ENCODE measurements around the gene SPSB2.
A peak's percentile ranks its signal among the peaks of the same experiment; 100 is the strongest.
"Not testable (repeated sequence)": the region's sequence is repeated elsewhere in the genome, so short reads cannot be mapped to it uniquely, and the experiment has no call there.

The SPSB2 gene

DNA sequence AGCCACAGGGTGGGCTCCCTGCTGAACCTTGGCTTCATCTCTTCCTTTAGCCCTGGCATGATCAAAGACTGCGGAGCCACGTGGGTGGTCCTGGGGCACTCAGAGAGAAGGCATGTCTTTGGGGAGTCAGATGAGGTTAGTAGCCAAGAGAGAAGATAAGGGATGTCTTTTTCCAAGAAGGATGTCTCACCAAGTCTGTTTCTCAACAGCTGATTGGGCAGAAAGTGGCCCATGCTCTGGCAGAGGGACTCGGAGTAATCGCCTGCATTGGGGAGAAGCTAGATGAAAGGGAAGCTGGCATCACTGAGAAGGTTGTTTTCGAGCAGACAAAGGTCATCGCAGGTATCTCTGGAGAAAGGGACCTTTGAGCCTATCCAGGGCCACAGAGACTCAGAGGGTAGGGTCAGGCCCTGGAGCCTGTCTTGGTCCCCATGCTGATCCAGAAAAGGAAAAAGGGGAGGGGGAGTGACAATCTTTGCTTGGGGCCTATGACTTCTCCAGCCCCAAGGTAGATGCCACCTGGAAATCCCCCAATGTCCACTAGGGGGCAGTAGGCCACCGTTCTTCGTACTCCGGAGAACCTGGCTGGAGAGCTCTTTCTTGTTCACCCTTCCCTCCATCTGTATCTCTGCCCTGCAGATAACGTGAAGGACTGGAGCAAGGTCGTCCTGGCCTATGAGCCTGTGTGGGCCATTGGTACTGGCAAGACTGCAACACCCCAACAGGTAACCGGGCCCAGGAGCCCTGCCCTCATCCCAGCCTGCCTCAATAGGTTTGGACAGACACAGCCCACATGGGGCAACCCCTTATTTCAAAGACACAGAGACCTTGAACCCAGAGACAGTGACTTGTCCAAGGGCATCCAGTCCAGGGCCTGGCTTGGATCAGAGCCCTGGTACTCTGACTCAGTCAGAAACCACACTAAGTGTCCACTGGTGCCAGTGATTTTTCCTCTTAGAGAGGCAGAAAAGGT, 3.8 kb downstream of the SPSB2 start:
- peak; percentile 29 to 50 for DNase-seq

DNA sequence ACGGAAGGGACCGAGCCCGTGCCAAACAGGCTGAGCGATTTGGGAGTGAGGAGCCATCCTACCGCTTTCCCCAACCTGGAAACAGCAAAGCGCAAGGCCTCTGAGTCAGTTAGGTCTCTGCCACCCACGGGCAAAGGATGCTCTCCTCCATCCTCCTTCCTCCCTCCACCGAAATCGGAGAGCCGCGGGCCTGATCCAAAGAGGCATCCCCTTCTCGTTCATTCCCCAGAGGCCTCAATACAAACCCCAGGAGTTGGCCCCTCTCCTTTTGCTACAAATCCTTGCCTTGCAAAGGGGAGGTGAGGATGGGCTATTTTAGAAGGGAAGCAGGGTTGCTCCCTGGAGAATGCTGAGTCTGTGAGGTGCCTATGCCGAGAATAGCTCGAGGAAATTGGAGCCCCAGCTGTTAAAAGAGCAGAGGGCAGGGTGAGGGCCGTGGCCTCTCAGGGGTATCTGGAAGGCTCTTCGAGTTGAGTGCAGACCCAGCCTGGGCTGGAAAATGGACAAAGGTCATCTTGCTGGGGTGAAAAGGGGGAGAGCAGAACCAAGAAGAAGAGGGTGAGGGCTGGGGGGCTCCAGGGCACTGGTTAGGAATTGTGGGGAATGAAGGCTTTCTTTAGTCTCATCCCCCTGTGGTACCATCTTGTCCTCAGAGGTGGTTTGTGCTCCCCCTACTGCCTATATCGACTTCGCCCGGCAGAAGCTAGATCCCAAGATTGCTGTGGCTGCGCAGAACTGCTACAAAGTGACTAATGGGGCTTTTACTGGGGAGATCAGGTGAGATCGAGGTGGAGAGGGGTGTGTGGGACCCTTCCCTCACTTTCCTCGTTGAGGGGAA, 4.7 kb downstream of the SPSB2 start:
- no peak for DNase-seq

GRCh38 chr12:6867413-6868210, 5.5 kb downstream of the SPSB2 start, which contains the start of gene TPI1:
TSS of gene TPI1 (plus strand) at chr12:6867531. CDS start at chr12:6867567, 36 bp downstream.
- peak in 1 of 2 experiments; percentile 27 for DNase-seq

DNA sequence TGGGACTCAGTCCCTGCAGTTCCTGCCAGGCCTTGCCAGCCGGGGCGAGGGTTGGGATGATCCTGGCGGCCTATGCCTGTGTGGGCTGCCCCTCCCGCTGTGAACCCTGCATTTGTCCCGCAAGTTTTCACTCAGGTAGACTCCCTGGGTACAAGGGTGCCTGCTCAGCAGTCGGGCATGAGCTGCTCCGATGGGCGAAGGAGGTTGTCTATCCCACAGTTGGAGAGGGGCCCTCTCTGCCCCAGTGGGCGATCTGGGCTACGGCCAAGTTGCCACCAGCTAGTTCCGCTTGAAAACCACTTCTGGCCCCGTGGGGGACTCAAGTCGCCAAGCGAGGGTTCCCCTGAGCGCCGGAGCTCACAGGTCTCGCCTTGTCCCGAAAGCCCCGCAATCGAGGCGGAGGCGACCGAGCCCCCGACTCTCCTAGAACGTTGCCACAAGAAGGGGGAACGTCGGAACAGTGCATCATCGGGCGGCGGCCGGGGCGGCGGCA, 6.1 kb downstream of the SPSB2 start:
- no peak for DNase-seq

DNA sequence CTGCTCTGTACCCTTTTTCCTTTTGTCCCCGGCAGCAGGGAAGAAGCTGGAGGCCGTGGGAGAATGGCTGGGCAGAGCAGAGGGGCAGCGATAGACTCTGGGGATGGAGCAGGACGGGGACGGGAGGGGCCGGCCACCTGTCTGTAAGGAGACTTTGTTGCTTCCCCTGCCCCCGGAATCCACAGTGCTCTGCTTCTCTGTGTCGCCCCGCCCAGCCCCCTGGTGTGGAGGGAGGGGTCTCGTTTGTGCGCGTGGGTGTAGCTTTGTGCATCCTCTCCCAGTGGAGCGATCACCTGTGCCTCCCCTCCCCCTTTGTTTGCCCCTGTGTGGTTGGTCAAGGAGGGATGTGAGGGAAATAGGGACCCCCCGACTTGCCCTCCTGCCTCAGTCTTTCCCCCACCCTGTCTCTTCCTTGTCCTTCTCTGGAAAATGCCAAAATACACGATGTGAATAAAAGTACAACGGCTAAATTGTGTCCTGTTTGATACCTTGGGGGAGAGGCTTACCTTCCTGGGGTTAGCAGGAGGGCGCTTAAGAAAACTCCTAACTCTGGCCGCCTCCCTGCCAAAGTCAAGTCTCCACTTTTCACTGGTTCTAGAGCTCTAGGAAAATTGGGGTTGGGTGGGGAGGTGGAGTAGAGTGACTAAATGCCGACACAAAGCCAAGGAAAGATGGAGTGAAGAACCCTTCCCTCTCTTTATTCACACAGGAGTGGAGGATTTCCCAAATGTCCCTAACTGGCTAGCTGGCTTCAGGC, 6.8 kb downstream of the SPSB2 start:
- no peak for DNase-seq

DNA sequence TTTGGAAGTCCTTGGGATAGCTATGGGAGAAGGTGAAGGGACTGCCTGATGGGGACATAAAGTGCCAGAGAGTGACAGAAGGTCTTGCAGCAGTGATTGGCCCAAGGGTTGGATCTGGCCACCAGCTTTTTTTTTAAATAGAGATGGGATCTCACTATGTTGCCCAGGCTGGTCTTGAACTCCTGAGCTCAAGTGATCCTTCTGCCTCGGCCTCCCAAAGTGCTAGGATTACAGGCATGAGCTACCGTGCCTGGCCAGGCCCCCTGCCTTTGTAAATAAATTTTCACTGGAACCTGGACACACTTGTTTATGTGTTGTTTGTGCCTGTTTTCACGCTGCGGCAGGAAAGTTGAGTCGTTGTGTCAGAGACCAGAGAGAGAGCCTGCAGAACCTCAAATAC, 7.8 kb downstream of the SPSB2 start:
- not testable (repeated sequence) for DNase-seq

- DNase-seq = no peak
Observed at GRCh38 chr12:6863586-6864321, 9.3 kb downstream of the SPSB2 start.

GRCh38 chr12:6863033-6863432, 10.1 kb downstream of the SPSB2 start:
- no peak for DNase-seq

DNA sequence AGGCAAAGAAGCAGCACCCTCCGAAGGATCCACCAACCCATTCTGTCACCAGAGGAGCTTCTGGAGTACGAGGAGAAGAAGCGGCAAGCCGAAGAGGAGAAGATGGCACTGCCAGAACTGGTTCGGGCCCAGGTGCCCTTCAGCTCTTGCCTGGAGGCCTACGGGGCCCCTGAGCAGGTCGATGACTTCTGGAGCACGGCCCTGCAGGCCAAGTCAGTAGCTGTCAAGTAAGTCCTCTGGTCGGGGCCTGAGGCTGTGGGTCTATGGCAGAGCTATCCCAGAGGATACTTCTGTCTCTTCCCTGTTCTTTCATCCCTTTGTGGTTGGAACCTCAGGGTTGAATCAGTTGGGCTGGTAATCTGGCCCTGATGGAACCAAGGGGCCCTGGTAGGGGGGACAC, 11.7 kb downstream of the SPSB2 start:
- no peak for DNase-seq

- DNase-seq = no peak
Observed at GRCh38 chr12:6860942-6861341, 12.2 kb downstream of the SPSB2 start.

- DNase-seq = no peak
Observed at GRCh38 chr12:6860116-6860515, 13.0 kb downstream of the SPSB2 start.

DNA sequence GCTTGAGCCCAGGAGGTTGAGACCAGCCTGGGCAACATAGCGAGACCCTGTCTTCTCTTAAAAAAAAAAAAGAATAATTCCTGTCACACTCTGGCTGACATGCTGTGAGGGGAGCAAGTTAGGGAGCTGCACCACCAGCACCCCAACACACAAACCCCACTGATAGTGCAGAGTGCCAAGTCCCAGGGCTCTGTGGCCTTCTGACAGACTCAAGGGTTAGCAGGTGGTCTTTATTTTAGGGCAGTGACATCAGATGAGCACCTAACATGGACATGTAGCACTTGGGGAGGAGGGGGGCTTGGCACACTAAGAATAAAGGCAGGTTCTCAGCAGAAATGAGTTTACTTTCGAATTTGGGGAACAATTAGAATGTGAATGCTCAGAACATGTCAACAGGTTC, 14.3 kb downstream of the SPSB2 start:
- DNase-seq = no peak

DNA sequence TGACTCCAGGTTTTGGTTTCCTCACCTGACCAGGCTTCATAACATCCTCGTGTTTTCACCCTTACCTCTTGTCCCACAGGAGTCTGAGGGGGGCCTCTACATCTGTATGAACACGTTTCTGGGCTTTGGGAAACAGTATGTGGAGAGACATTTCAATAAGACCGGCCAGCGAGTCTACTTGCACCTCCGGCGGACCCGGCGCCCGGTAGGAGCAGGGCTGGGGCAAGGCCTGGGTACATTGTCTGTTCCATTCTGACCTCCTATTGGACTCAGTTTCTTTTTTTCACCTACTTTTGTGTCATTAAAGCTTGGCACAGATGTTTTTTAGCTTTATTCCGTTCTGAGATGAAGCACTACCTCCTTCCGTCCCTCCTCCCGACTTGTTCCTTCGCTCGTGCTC, 17.8 kb downstream of the SPSB2 start:
- no peak for DNase-seq

DNA sequence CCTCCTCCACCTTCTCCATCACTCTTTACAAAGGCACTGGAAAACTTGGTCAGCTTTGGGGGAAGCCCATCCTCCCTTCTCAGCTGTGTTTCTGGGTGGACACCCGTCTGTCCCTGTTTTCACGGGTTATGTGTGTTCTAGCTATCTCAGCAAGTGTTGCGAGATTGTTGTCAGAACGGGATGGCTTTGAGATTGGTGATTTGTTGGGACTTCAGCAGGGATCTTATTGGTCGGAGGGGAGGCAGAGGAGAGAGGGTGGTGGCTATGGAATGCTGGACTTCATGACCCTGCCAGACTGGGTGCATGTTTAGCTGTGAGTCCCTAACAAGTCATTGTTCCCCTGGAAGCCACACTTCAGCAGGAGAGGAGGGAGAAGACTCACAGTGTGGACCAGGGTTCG, 19.1 kb downstream of the SPSB2 start:
- DNase-seq = no peak

- no peak for DNase-seq
Observed at GRCh38 chr12:6853626-6854025, 19.5 kb downstream of the SPSB2 start.

- no peak for DNase-seq
Observed at GRCh38 chr12:6852651-6853354, 20.3 kb downstream of the SPSB2 start.

DNA sequence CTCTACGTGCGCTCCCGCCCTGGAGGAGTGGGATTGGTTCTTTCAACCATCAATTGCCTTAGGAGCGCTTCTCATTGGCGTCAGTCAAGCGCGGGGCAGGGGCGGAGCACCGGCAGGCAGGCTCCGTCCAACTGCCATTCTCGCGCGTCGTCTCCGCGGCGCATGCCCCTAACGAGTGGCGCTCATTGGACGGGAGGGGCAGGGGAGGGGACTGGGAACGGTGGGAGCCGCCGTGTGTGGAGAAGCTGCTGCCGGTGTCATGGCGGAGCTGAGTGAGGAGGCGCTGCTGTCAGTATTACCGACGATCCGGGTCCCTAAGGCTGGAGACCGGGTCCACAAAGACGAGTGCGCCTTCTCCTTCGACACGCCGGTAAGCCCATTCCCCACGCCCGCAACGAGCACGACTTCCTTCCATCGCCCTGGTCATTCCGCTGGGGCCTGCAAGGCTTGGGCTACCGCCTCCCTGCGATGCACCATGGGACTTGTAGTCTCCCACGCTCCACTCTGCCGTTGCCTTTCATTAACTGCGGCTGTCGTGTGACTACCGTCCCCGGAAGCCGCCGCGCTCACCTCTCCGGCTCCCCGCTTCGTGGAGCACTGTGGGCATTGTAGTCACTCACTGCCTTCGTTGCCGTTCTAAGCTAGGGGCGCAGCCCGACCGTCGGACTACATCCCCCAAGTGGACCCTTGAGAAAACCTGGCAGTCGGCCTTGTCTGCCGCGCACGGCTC, 21.0 kb downstream of the SPSB2 start, which contains the start of gene USP5:
Gene USP5 (plus strand): TSS at position 230 of the 730 bp plus-strand sequence. CDS start 30 bp downstream, at position 260.
- peak; percentile 92 to 93 for DNase-seq

DNA sequence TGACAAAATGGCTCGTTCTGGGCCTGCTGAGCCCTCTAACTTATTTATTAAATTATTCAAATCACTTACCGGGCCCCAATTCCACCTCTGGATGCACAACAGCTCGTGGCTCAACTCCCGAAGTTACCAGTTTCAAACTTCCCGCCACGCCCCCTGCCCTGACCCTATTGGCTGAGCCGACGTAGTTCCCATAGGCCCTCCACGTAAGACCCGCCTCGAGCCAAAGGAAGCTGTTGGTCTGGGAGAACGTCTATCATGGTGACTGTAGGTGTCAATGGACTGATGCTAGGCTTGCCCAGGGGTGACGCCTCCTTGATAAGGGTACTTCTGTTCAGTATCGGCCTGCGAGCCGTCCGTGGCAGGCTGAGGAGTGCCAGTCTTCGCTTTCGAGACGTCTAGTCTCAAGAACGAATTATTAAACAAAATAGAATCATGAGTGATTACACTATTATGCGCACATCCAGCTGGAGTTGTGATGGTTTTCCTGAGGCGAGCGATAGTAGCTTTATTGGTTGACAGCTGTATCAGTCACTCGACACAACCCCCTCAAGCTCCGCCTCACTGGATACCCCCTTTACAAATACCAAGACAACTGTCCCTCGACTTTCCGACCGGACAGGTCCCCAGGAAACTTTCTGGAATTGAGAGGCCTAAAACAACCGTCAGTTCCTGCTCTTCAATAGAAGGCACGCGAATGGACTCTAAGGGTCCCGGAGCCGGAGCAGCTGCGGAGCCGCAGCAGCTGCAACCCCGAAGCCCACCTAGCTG, 21.8 kb downstream of the SPSB2 start, which contains the start of gene CDCA3:
Gene CDCA3 (minus strand): TSS at position 134 of the 768 bp plus-strand sequence. CDS start 334 bp downstream, outside the sequence.
- DNase-seq = peak; percentile 88 to 92

DNA sequence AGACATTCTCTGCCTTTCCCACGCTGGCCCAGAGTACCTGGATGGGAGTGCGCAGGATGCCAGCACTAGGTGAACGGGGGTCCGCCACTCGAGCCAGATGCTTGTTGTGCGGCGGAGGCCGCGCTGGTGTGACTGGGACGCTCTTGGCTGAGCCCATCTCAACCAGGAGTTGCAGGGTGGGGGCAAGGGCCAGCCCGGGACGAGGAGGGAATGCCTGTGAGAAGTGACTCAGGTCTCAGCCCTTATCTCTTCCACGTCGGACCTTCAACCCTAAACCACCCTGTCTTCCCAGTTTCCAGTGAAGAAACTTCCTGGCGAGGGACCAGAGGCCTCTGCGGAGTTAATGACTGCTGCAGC, 22.3 kb downstream of the SPSB2 start:
- no peak for DNase-seq
